Upper lobe of left lung (tissue), 4 donors: ENCODE results near the gene TET3.

Experiments used
- POLR2A ChIP-seq, 4 donors: fragments of 450-650 bp; IDR thresholded peaks; one replicate each; pipeline ENCODE4 v1.5.1; 2016 to 2017; ENCODE audit warnings: antibody characterized with exemption in 4 of 4, mild to moderate bottlenecking in 2 of 4
- TF ChIP-seq, protein P1 (sequence below), 6 experiments: fragments of 450-650 bp in 4 of 6; fragments of 200-600 bp in 2 of 6; sonication (generic) in 2 of 6; IDR thresholded peaks; one replicate each; pipeline ENCODE4 v1.5.1; 2016 to 2019; ENCODE audit warnings: antibody characterized with exemption in 6 of 6

DNA sequence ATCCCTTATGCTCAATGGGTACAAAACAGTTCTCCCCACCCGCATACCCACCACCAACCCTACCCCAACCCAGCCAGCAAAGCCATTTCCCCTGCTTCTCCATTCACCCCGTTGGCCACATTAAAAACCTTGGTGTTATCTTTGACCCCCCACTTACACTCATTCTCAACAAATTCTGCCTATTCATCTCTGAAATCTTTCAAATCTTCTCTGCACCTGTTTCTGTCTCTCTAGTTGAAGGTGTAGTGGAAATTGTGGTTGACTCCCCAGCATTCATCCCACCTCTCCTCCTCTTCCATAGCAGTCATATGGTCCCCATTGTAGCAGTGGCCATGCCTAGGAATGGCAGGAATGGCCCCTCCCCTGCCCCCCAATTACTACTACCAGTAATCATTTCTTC, 20.5 kb upstream of the TET3 start:
- TF ChIP-seq, protein P1, sequence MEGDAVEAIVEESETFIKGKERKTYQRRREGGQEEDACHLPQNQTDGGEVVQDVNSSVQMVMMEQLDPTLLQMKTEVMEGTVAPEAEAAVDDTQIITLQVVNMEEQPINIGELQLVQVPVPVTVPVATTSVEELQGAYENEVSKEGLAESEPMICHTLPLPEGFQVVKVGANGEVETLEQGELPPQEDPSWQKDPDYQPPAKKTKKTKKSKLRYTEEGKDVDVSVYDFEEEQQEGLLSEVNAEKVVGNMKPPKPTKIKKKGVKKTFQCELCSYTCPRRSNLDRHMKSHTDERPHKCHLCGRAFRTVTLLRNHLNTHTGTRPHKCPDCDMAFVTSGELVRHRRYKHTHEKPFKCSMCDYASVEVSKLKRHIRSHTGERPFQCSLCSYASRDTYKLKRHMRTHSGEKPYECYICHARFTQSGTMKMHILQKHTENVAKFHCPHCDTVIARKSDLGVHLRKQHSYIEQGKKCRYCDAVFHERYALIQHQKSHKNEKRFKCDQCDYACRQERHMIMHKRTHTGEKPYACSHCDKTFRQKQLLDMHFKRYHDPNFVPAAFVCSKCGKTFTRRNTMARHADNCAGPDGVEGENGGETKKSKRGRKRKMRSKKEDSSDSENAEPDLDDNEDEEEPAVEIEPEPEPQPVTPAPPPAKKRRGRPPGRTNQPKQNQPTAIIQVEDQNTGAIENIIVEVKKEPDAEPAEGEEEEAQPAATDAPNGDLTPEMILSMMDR (IDR thresholded peaks at IDR 0.05), result no peak
- TF ChIP-seq POLR2A (IDR thresholded peaks at IDR 0.05), result no peak
